ENCODE measurements around the gene DNM3.

The DNM3 gene

DNA sequence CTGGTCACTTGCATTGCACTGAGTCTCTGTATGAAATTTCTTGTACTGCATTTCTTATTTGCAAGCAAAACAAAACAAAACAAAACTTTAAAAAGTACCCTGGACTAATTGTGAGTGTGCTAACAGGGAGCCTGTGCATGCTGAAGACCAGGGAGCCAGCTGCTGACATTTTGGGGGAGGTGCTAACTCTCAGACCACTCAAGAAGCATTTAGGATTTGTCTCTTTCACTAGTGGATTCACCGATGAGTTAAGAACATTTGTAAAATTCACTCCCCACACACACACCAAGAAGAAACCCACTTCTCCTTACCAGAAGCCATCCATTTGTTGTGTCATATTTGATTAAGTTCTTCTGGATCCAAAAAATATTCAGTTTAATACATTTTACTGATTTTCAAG, 483.5 kb downstream of the DNM3 start (continued):
- no peak for TF ChIP-seq ZNF629 (tag by site-specific recombination; IDR thresholded peaks at IDR 0.05)
- TF ChIP-seq ZFP37 (tag by site-specific recombination; IDR thresholded peaks at IDR 0.05), result no peak
- no peak for TF ChIP-seq OVOL3 (tag by site-specific recombination; IDR thresholded peaks at IDR 0.05)
- TF ChIP-seq, protein P1, sequence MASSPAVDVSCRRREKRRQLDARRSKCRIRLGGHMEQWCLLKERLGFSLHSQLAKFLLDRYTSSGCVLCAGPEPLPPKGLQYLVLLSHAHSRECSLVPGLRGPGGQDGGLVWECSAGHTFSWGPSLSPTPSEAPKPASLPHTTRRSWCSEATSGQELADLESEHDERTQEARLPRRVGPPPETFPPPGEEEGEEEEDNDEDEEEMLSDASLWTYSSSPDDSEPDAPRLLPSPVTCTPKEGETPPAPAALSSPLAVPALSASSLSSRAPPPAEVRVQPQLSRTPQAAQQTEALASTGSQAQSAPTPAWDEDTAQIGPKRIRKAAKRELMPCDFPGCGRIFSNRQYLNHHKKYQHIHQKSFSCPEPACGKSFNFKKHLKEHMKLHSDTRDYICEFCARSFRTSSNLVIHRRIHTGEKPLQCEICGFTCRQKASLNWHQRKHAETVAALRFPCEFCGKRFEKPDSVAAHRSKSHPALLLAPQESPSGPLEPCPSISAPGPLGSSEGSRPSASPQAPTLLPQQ (tag by site-specific recombination; IDR thresholded peaks at IDR 0.05), result no peak
- no peak for TF ChIP-seq ZXDB (tag by site-specific recombination; IDR thresholded peaks at IDR 0.05)

DNA sequence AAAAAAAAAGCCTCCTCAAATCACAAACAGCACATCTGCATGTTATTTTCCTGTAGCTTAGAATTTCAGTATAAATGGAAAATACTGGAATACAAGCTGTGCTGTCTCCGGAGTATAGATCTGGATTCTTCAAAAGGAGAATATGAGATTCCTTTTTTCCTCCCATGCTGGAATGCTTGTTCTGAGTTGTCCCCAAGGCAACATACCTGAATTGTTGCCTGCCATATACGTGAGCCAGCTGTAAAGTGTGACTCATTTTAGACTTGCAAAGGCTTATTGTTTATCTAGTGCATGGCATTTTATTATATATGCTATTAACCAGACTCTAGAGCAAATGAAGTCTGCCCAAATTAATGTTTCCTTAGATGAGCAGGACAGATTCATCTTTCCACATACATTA, 484.2 kb downstream of the DNM3 start:
- Histone ChIP-seq H3K9me3 (ENCODE audit: control insufficient read depth, insufficient read depth, low read depth, low read length) (no peaks in the 10 kb centered on the region), H3K4me1 (ENCODE audit: control insufficient read depth, insufficient read depth, low read length) (peaks cover 8% of the 10 kb centered on the region), H3K36me3 (ENCODE audit: control insufficient read depth in 2 of 2, insufficient read depth in 1 of 2, low read length in 2 of 2) (no peaks in the 10 kb centered on the region), H3K4me3 (ENCODE audit: low read depth, low read length) (no peak overlapping the region), H3K27ac (ENCODE audit: extremely low read depth, low read depth, low read length) (no peak overlapping the region)
- POLR2A ChIA-PET, result no interaction called here
- TF ChIP-seq, protein P2, sequence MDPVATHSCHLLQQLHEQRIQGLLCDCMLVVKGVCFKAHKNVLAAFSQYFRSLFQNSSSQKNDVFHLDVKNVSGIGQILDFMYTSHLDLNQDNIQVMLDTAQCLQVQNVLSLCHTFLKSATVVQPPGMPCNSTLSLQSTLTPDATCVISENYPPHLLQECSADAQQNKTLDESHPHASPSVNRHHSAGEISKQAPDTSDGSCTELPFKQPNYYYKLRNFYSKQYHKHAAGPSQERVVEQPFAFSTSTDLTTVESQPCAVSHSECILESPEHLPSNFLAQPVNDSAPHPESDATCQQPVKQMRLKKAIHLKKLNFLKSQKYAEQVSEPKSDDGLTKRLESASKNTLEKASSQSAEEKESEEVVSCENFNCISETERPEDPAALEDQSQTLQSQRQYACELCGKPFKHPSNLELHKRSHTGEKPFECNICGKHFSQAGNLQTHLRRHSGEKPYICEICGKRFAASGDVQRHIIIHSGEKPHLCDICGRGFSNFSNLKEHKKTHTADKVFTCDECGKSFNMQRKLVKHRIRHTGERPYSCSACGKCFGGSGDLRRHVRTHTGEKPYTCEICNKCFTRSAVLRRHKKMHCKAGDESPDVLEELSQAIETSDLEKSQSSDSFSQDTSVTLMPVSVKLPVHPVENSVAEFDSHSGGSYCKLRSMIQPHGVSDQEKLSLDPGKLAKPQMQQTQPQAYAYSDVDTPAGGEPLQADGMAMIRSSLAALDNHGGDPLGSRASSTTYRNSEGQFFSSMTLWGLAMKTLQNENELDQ (tag by site-specific recombination; IDR thresholded peaks at IDR 0.05; ENCODE audit: low read depth), result no peak
- TF ChIP-seq, protein P3, sequence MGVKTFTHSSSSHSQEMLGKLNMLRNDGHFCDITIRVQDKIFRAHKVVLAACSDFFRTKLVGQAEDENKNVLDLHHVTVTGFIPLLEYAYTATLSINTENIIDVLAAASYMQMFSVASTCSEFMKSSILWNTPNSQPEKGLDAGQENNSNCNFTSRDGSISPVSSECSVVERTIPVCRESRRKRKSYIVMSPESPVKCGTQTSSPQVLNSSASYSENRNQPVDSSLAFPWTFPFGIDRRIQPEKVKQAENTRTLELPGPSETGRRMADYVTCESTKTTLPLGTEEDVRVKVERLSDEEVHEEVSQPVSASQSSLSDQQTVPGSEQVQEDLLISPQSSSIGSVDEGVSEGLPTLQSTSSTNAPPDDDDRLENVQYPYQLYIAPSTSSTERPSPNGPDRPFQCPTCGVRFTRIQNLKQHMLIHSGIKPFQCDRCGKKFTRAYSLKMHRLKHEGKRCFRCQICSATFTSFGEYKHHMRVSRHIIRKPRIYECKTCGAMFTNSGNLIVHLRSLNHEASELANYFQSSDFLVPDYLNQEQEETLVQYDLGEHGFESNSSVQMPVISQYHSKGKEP (tag by site-specific recombination; IDR thresholded peaks at IDR 0.05), result 0 out of 2 replicates have a peak, but pooled peaks have one; percentile 10
- TF ChIP-seq FEZF1 (tag by site-specific recombination; IDR thresholded peaks at IDR 0.05), result 0 out of 2 replicates have a peak, but pooled peaks have one; percentile 28
- TF ChIP-seq ZNF174 (tag by site-specific recombination; IDR thresholded peaks at IDR 0.05), result no peak
- CTCF ChIA-PET, result interaction anchor here (0.6 kb wide), 1 partner anchor 41 kb away, joined by 3 read pairs; no protein-coding TSS in a partner anchor

DNA sequence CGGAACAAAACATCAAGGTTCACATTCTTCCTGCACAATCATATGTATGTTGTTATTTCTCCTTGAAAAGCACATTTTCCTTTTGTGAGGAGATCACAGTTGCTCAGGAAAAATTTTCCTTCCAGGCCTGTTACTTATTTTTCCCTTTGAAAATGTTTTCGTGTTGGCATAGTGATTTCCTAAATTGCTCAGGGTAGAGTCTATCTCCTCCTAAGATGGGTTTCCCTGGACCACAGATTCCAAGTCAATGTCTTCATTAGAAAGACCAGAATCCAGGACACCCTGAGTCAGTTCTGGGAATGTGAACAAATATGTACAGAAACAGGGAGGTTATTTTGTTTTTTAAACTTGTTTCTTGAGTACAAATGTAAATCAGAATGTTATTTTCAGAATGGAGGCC, 484.8 kb downstream of the DNM3 start:
- H3K4me1 ChIP-seq (ENCODE audit: control insufficient read depth, insufficient read depth, low read length), result peaks cover 8% of the 10 kb centered on the region
- H3K36me3 ChIP-seq (ENCODE audit: control insufficient read depth in 2 of 2, insufficient read depth in 1 of 2, low read length in 2 of 2), result no peaks in the 10 kb centered on the region
- no peak overlapping the region for H3K27ac ChIP-seq (ENCODE audit: extremely low read depth, low read depth, low read length)
- H3K9me3 ChIP-seq (ENCODE audit: control insufficient read depth, insufficient read depth, low read depth, low read length), result no peaks in the 10 kb centered on the region
- ChIA-PET CTCF (interaction anchor here (0.6 kb wide), 1 partner anchor 469 kb away, joined by 4 read pairs; no protein-coding TSS in a partner anchor), POLR2A (no interaction called here)
- no peak for TF ChIP-seq ZNF324 (tag by site-specific recombination; IDR thresholded peaks at IDR 0.05)
- TF ChIP-seq EGR2 (tag by site-specific recombination; IDR thresholded peaks at IDR 0.05; ENCODE audit: low read depth), result no peak
- no peak for TF ChIP-seq ZNF768 (tag by site-specific recombination; IDR thresholded peaks at IDR 0.05)
- no peak for TF ChIP-seq SP3 (tag by site-specific recombination; IDR thresholded peaks at IDR 0.05)
- no peak for TF ChIP-seq ZNF585B (tag by site-specific recombination; IDR thresholded peaks at IDR 0.05)
- TF ChIP-seq SETDB1 (IDR thresholded peaks at IDR 0.05; ENCODE audit: insufficient read length, low read length), result no peak
- TF ChIP-seq ZNF830 (tag by site-specific recombination; IDR thresholded peaks at IDR 0.05; ENCODE audit: low read depth), result no peak
- TF ChIP-seq, protein P4, sequence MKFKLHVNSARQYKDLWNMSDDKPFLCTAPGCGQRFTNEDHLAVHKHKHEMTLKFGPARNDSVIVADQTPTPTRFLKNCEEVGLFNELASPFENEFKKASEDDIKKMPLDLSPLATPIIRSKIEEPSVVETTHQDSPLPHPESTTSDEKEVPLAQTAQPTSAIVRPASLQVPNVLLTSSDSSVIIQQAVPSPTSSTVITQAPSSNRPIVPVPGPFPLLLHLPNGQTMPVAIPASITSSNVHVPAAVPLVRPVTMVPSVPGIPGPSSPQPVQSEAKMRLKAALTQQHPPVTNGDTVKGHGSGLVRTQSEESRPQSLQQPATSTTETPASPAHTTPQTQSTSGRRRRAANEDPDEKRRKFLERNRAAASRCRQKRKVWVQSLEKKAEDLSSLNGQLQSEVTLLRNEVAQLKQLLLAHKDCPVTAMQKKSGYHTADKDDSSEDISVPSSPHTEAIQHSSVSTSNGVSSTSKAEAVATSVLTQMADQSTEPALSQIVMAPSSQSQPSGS (tag by site-specific recombination; IDR thresholded peaks at IDR 0.05; ENCODE audit: low read depth), result no peak
- no peak for TF ChIP-seq OSR2 (tag by site-specific recombination; IDR thresholded peaks at IDR 0.05)
- TF ChIP-seq ZNF366 (tag by site-specific recombination; conservative IDR thresholded peaks at IDR 0.05), result no peak
- no peak for TF ChIP-seq ZNF777 (tag by site-specific recombination; IDR thresholded peaks at IDR 0.05; ENCODE audit: borderline replicate concordance)
- TF ChIP-seq TRIM28 (IDR thresholded peaks at IDR 0.05; ENCODE audit: borderline replicate concordance, low read length), result no peak
- TF ChIP-seq ZNF48 (tag by site-specific recombination; IDR thresholded peaks at IDR 0.05), result no peak
- TF ChIP-seq ZNF610 (tag by site-specific recombination; IDR thresholded peaks at IDR 0.05; ENCODE audit: borderline replicate concordance), result no peak
- TF ChIP-seq ZNF266 (tag by site-specific recombination; IDR thresholded peaks at IDR 0.05; ENCODE audit: low read depth), result no peak
- TF ChIP-seq ZBTB17 (tag by site-specific recombination; IDR thresholded peaks at IDR 0.05), result no peak
- no peak for TF ChIP-seq HOXA7 (CRISPR knock-in tag; IDR thresholded peaks at IDR 0.05; ENCODE audit: borderline replicate concordance)
- TF ChIP-seq ZSCAN23 (tag by site-specific recombination; IDR thresholded peaks at IDR 0.05), result no peak
- no peak for TF ChIP-seq ZNF223 (tag by site-specific recombination; IDR thresholded peaks at IDR 0.05)
- H3K4me3 ChIP-seq (ENCODE audit: low read depth, low read length), result no peak overlapping the region
